HG02981 (cell line): Measurements from ENCODE around the gene CDC6.

Experiments
- ATAC-seq: cut with Tn5 transposase; IDR thresholded peaks from one replicate; pipeline ENCODE4 v1.9.1; 2021; ENCODE audit warnings: mild to moderate bottlenecking, moderate library complexity; ENCODE audit not compliant: unreplicated experiment

CDC6 gene

GRCh38 chr17:40350689-40351358, 63.1 kb downstream of the CDC6 start:
- ATAC-seq: no peak

DNA sequence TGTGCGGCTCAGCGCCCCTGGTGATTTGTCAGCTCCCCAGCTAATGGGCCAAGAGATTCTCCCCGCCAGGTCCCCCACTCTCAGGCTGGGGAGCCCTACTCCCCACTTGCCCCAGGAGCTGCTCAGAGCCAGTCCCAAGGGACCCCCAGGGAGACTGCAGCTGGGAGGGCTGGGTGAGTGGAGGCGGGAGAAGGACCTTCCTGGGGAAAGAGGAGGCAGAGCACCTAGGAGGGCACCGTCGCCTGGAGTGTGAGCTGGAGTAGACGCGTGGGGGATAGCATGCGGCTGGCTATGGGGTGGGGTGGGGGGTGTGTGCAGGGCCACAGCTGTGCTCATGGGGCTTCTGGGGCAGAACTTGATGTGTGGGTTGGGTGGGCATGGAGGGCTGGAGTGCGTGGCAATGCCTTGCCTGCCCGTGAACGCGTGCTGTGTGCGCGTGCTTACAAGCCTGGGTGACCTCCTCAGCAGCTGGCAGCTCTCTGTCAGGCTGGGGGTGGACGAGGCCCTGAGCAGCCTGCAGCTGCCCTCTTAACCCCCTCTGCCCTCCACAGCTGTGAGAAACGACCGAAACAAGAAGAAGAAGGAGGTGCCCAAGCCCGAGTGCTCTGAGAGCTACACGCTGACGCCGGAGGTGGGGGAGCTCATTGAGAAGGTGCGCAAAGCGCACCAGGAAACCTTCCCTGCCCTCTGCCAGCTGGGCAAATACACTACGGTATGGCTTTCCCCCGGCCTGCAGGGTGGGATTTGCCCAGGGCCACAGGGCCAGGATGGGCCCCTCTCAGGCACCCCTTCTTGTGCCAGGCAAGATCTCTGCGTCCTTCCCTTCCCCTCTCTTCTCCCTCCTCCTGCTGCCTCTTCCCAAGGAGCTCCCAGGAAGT, 63.9 kb downstream of the CDC6 start:
- no peak for ATAC-seq

GRCh38 chr17:40352237-40352778, 64.6 kb downstream of the CDC6 start:
- ATAC-seq: no peak

DNA sequence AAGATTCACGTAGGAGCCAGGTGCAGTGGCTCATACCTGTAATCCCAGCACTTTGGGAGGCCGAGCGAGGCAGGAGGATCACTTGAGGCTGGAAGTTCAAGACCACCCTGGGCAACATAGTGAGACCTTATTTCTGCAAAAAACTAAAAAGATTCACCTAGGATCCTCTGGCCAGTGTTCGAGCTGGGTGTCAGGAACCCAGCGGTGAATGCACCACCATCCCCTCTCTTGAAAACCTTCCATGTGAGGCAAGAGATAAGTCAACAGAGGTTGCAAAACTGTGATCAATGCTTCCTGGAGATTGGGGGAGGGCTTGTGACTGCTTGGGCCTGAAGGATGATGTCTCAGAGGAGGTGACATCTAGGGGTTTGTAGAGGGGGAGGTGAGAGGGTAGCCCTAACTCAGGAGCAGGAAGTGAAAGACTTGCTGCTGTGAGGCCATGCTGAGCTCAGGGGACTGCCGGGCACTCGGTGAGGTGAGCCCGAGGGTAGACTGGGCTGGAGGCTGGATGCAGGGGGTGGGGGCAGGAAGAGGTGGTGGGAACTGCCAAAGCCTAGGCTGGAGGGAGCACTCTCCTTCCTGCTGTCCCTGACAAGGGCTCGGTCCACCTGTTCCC, 65.2 kb downstream of the CDC6 start:
- ATAC-seq: no peak
